NCI-H82 (cell line): Measurements from ENCODE around the gene PRDM4.
A peak's percentile ranks its signal among the peaks of the same experiment; 100 is the strongest.

Experiments
- DNase-seq: peaks from one replicate; lab custom pipeline; 2025; lab: John Stamatoyannopoulos, UW

The PRDM4 gene

DNA sequence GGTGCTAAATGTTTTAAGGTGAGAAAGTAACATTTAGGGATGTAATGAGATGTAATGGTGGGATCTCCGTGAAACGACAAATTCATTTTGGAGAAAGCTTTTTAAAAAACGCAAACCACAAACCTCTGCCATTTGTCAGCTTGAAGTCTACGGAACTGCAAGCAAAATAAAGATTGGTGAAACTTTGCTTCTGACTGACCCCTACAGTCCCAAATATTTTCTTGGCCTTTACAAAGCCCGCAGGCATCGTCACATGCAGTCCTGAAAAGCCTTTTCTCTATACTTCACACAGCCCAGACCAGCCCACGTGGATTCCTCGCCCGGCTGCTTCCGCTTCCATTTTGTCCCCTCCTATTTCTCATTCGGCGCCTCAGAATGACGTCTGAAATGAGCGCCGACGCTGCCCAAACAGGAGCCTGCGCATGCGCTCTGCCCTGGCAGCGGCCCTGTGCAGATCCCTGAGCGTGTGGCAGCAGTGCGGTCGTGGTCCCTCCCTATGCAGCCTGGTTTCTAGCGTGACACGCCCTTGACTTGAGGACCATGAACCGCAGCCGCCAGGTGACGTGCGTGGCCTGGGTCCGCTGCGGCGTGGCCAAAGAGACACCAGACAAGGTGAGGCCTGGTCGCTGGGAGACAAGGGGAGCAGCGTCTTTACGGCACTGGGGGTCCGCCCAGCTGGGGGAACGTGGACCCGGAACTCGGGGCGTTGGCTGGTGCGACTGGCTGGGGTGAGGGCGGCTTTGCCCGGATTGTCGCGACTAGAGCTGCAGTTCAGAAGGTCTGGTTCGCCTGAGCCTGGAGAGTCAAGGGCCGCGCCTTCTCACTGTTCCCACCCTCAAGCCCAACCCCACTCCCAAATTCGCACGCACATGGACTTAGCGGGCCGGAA lies 75.3 kb downstream of the PRDM4 start, which contains the start of gene PWP1:
Gene PWP1, plus strand, starts transcription at position 440 of the 889 bp plus-strand sequence. Its CDS starts 101 bp downstream, at position 541.
- DNase-seq: peak; percentile 98

GRCh38 chr12:107684990-107685359 lies 76.0 kb downstream of the PRDM4 start:
- peak; percentile 61 for DNase-seq

GRCh38 chr12:107684029-107684795 lies 76.7 kb downstream of the PRDM4 start:
- DNase-seq: no peak
